Right lobe of liver (tissue), 6 donors: ENCODE data around the gene GALNT1. TPM values are rescaled to one million over a fixed set of nuclear protein-coding genes. Genes with fewer than 3 reads are reported as not detected.
A peak's percentile ranks its signal among the peaks of the same experiment; 100 is the strongest.

ENCODE experiments used
- ATAC-seq, 4 donors: fragments of 200-7000 bp; cut with Tn5 transposase; one replicate each; pipeline ENCODE4 v1.9.1; 2020; ENCODE audit warnings: mild to moderate bottlenecking in 4 of 4, moderate library complexity in 4 of 4
- DNase-seq, 3 donors: peaks; one replicate each; pipeline ENCODE4 v3.0.0-alpha.2; 2020
- H3K27ac ChIP-seq, 3 donors: fragments of 200-600 bp; one replicate each; pipeline ENCODE4 v1.8.0; 2022
- H3K27me3 ChIP-seq, 2 donors: fragments of 200-600 bp; one replicate each; pipeline ENCODE4 v1.8.0; 2022
- H3K36me3 ChIP-seq, 4 donors: fragments of 200-600 bp; sonication (generic) in 1 of 4; one replicate each; pipeline versions ENCODE4 v1.5.1 to v1.8.0; 2017 to 2022; ENCODE audit warnings: control low read depth in 1 of 4
- H3K4me1 ChIP-seq, 4 donors: fragments of 200-600 bp; sonication (generic) in 1 of 4; one replicate each; pipeline versions ENCODE4 v1.5.1 to v1.8.0; 2017 to 2022; ENCODE audit warnings: control low read depth in 1 of 4
- H3K4me3 ChIP-seq, 3 donors: fragments of 200-600 bp; one replicate each; pipeline ENCODE4 v1.8.0; 2022
- H3K9me3 ChIP-seq, 4 donors: fragments of 200-600 bp; sonication (generic) in 1 of 4; one replicate each; pipeline versions ENCODE4 v1.5.1 to v1.8.0; 2017 to 2022; ENCODE audit warnings: control low read depth in 1 of 4
- CTCF ChIP-seq, 4 donors: fragments of 200-600 bp in 3 of 4; fragments of 450-650 bp in 1 of 4; IDR thresholded peaks; one replicate each; pipeline versions ENCODE4 v1.5.1 to v1.8.0; 2016 to 2022; ENCODE audit warnings: antibody characterized with exemption in 4 of 4, mild to moderate bottlenecking in 2 of 4
- POLR2A ChIP-seq: fragments of 450-650 bp; IDR thresholded peaks from one replicate; pipeline ENCODE4 v1.6.1; 2017; ENCODE audit warnings: antibody characterized with exemption, mild to moderate bottlenecking
- WGBS: methylation state at CpG from one replicate; pipeline ENCODE4 v1.1.6; 2018; ENCODE audit warnings: low coverage, low lambda C conversion rate; ENCODE audit not compliant: insufficient coverage; ENCODE audit errors: missing lambda C conversion rate; 5-methylcytosine and 5-hydroxymethylcytosine counted together
- intact Hi-C, 2 donors: fragments of 100-400 bp; cut with DNase I; formaldehyde crosslinking; loops; one replicate each; pipeline versions ENCODE4 v1.11.2 to v1.14.1; 2022
- long read RNA-seq: library from polyadenylated mRNA; unstranded; transcript quantifications from one replicate; pipeline ENCODE4 v2.0.0, GENCODE V29; 2019
- total RNA-seq, 6 experiments: library from RNA; depleted of rRNA in 2 of 6; stranded (reverse); fragments of >200 nt in 2 of 6; fragmentation: NEBNext Ultra II Directional in 3 of 6; extraction: Animal tissue kit (Norgen Biotek cat#: 25700) in 3 of 6; gene quantifications; one replicate each; pipeline versions ENCODE4 v1.1.0 to v1.2.4, GENCODE V29; 2016 to 2023
- donor health status: DM: no; HTN: yes; CAD: no.
- donor health status: DM: no; HTN: no; CAD: no.
- donor health status: DM: no; HTN: no; CAD: no.
- donor health status: DM: no; HTN: yes; CAD: no.
- donor health status: DM: no; HTN: yes; CAD: no.

GALNT1 gene
- total RNA-seq: 10 to 100 TPM; 28.0 to 47.4 (median 40.4) TPM
- long read RNA-seq, partial matches to known transcripts: 1 of 4 reads
- long read RNA-seq, other reads (novel, unspliced or antisense): 3 of 4 reads

GRCh38 chr18:35581546-35581897 lies at the start of gene GALNT1:
TSS of gene GALNT1 (plus strand) at chr18:35581740. CDS start at chr18:35654663, 72,923 bp downstream.
- intact Hi-C loops: no loop called here

GRCh38 chr18:35533916-35534405 lies 47.6 kb upstream of the GALNT1 start:
- TF ChIP-seq CTCF (IDR thresholded peaks at IDR 0.05): no peak
- TF ChIP-seq POLR2A: no peak
- H3K4me1 ChIP-seq: no peaks in the 10 kb centered on the region
- intact Hi-C loops: no loop called here
- no peaks in the 10 kb centered on the region for H3K9me3 ChIP-seq
- DNase-seq (no peak), ATAC-seq (no peak)
- no peaks in the 10 kb centered on the region for H3K36me3 ChIP-seq
- H3K4me3 ChIP-seq: no peak overlapping the region
- no peaks in the 10 kb centered on the region for H3K27me3 ChIP-seq
- WGBS: 72% methylated on average over 2 of the region's 2 CpGs
- H3K27ac ChIP-seq: no peak overlapping the region

More at GRCh38 chr18:35581546-35581897, at the start of gene GALNT1:
- no peaks in the 10 kb centered on the region for H3K27me3 ChIP-seq
- no peak for TF ChIP-seq POLR2A
- TF ChIP-seq CTCF (IDR thresholded peaks at IDR 0.05): no peak
- WGBS: no CpG with 5 or more reads among the region's 74 CpGs
- ATAC-seq: peak; percentile 68 to 75 (median 72)
- DNase-seq: no peak
- peak within 1 kb of the TSS; percentile 65 to 83 (median 74) for H3K4me3 ChIP-seq
- H3K36me3 ChIP-seq: no peaks in the 10 kb centered on the region
- peak within 1 kb of the TSS; percentile 76 to 90 (median 90) for H3K27ac ChIP-seq
- H3K9me3 ChIP-seq: no peaks in the 10 kb centered on the region
- H3K4me1 ChIP-seq: peaks cover 0 to 12% (median 0%) of the 10 kb centered on the region in 4 donors

- ATAC-seq (no peak), DNase-seq (no peak)
- no CpG with 5 or more reads among the region's 1 CpG for WGBS
- no peaks in the 10 kb centered on the region for H3K9me3 ChIP-seq
- H3K27ac ChIP-seq: no peak overlapping the region
- no peaks in the 10 kb centered on the region for H3K4me1 ChIP-seq
- intact Hi-C loops: no loop called here
- no peaks in the 10 kb centered on the region for H3K27me3 ChIP-seq
- H3K4me3 ChIP-seq: no peak overlapping the region
- TF ChIP-seq POLR2A (no peak), CTCF (IDR thresholded peaks at IDR 0.05) (no peak)
- no peaks in the 10 kb centered on the region for H3K36me3 ChIP-seq
Observed at GRCh38 chr18:35535297-35535696, 46.2 kb upstream of the GALNT1 start.

- ATAC-seq: no peak
Observed at GRCh38 chr18:35542356-35542755, 39.2 kb upstream of the GALNT1 start.

More at GRCh38 chr18:35542356-35542755, 39.2 kb upstream of the GALNT1 start:
- no peak overlapping the region for H3K27ac ChIP-seq
- H3K4me1 ChIP-seq: no peaks in the 10 kb centered on the region
- no peaks in the 10 kb centered on the region for H3K36me3 ChIP-seq
- H3K9me3 ChIP-seq: no peaks in the 10 kb centered on the region
- H3K27me3 ChIP-seq: no peaks in the 10 kb centered on the region
- no peak for TF ChIP-seq CTCF (IDR thresholded peaks at IDR 0.05)
- no peak for TF ChIP-seq POLR2A
- H3K4me3 ChIP-seq: no peak overlapping the region
- intact Hi-C loops: no loop called here
- DNase-seq: no peak
